Stimulated activated CD8-positive, alpha-beta memory T cell treated with anti-CD3 and anti-CD28 coated beads, Interleukin-12 subunit alpha, Interleukin-12 subunit beta, amount 100 ng/mL, for 24 hours (primary cell): ENCODE measurements around the gene CRIP2.

Experiments used
- DNase-seq: peaks from one replicate; pipeline ENCODE4 v3.0.0-alpha.2; 2020; ENCODE audit errors: extremely low read depth

Gene CRIP2

GRCh38 chr14:105474483-105475268, at the start of gene CRIP2:
Gene CRIP2, plus strand, starts transcription at chr14:105474821. Its CDS starts 42 bp downstream, at chr14:105474863.
- no peak for DNase-seq

GRCh38 chr14:105424861-105425260, 49.8 kb upstream of the CRIP2 start:
- no peak for DNase-seq

GRCh38 chr14:105425823-105426247, 48.8 kb upstream of the CRIP2 start:
- DNase-seq = no peak

GRCh38 chr14:105426416-105427130, 48.0 kb upstream of the CRIP2 start:
- no peak for DNase-seq

- DNase-seq = no peak
These were observed 47.2 kb upstream of the CRIP2 start for GRCh38 chr14:105427412-105427811.

GRCh38 chr14:105427936-105428485, 46.6 kb upstream of the CRIP2 start:
- DNase-seq = no peak

GRCh38 chr14:105430042-105430441, 44.6 kb upstream of the CRIP2 start:
- no peak for DNase-seq

- no peak for DNase-seq
These were observed 44.1 kb upstream of the CRIP2 start for GRCh38 chr14:105430565-105430964.

- no peak for DNase-seq
These were observed 43.4 kb upstream of the CRIP2 start for GRCh38 chr14:105431256-105431655.

GRCh38 chr14:105432657-105433056, 42.0 kb upstream of the CRIP2 start:
- DNase-seq = no peak

- DNase-seq = no peak
These were observed 41.4 kb upstream of the CRIP2 start for GRCh38 chr14:105433161-105433605.

- DNase-seq = no peak
These were observed 38.2 kb upstream of the CRIP2 start for GRCh38 chr14:105436402-105436801.

GRCh38 chr14:105436891-105437722, 37.5 kb upstream of the CRIP2 start:
- no peak for DNase-seq

- no peak for DNase-seq
These were observed 36.7 kb upstream of the CRIP2 start for GRCh38 chr14:105437723-105438500.

GRCh38 chr14:105439179-105439578, 35.4 kb upstream of the CRIP2 start:
- DNase-seq = no peak

GRCh38 chr14:105439710-105440553, 34.7 kb upstream of the CRIP2 start:
- DNase-seq = no peak

- no peak for DNase-seq
These were observed 34.1 kb upstream of the CRIP2 start for GRCh38 chr14:105440554-105440900.

- DNase-seq = no peak
These were observed 33.6 kb upstream of the CRIP2 start for GRCh38 chr14:105440992-105441391.

GRCh38 chr14:105442125-105442524, 32.5 kb upstream of the CRIP2 start:
- DNase-seq = no peak

GRCh38 chr14:105442834-105443233, 31.8 kb upstream of the CRIP2 start:
- DNase-seq = no peak
